ENCODE results near the gene KDM3B. TPM values are rescaled to one million over a fixed set of nuclear protein-coding genes. Genes with fewer than 3 reads are reported as not detected.

The KDM3B gene
- total RNA-seq, 2 donors from 2014 or later: 98.2 to 104 TPM

- H3K27me3 Mint-ChIP-seq (ENCODE audit: insufficient read depth): no peaks in the 10 kb centered on the region
Measured at GRCh38 chr5:138338411-138339090, 13.9 kb upstream of the KDM3B start.

GRCh38 chr5:138339091-138339456, 13.4 kb upstream of the KDM3B start:
- Mint-ChIP-seq H3K36me3 (ENCODE audit: low read depth) (peaks cover 25% of the 10 kb centered on the region), H3K9me3 (no peaks in the 10 kb centered on the region), H3K27me3 (ENCODE audit: insufficient read depth) (no peaks in the 10 kb centered on the region), H3K27ac (peak overlapping the region; percentile 96), H3K4me3 (peak overlapping the region; percentile 82), H3K4me1 (peaks cover 31% of the 10 kb centered on the region)
- Histone ChIP-seq H3K27me3 (ENCODE audit: control insufficient read depth, insufficient read depth, low read length, poor library complexity, severe bottlenecking) (no peaks in the 10 kb centered on the region), H3K9ac (ENCODE audit: extremely low read depth, low read length, poor library complexity, severe bottlenecking) (peak overlapping the region; percentile 100), H3K36me3 (ENCODE audit: control insufficient read depth, insufficient read depth, low read length) (peaks cover 30% of the 10 kb centered on the region), H3K9me3 (ENCODE audit: control insufficient read depth, low read length) (no peaks in the 10 kb centered on the region), H3K27ac (ENCODE audit: low read depth, low read length) (peak overlapping the region; percentile 100), H3K4me1 (ENCODE audit: control insufficient read depth, insufficient read depth, low read length) (peaks cover 5% of the 10 kb centered on the region), H3K4me3 (ENCODE audit: low read length) (peak overlapping the region; percentile 100)
- 0 to 9% methylated on average over 1 to 7 of the region's 7 CpGs for WGBS, 2 experiments (ENCODE audit: insufficient coverage in 1 of 2, insufficient read length in 1 of 2)
- TF ChIP-seq CTCF (conservative IDR thresholded peaks at IDR 0.05): no peak
- DNase-seq: peak; percentile 71

More at GRCh38 chr5:138338411-138339090, 13.9 kb upstream of the KDM3B start:
- Mint-ChIP-seq H3K9me3 (no peaks in the 10 kb centered on the region), H3K4me1 (peaks cover 27% of the 10 kb centered on the region), H3K36me3 (ENCODE audit: low read depth) (peaks cover 20% of the 10 kb centered on the region), H3K4me3 (peak overlapping the region; percentile 82), H3K27ac (peak overlapping the region; percentile 96)
- no peak for TF ChIP-seq CTCF (conservative IDR thresholded peaks at IDR 0.05)
- peak; percentile 62 for DNase-seq
- peak overlapping the region; percentile 100 for H3K27ac ChIP-seq (ENCODE audit: low read depth, low read length)
- 0% methylated on average over 1 to 22 of the region's 22 CpGs for WGBS, 2 experiments (ENCODE audit: insufficient coverage in 1 of 2, insufficient read length in 1 of 2)
- H3K9ac ChIP-seq (ENCODE audit: extremely low read depth, low read length, poor library complexity, severe bottlenecking): peak overlapping the region; percentile 100
- H3K4me3 ChIP-seq (ENCODE audit: low read length): peak overlapping the region; percentile 100
- peaks cover 24% of the 10 kb centered on the region for H3K36me3 ChIP-seq (ENCODE audit: control insufficient read depth, insufficient read depth, low read length)
- H3K27me3 ChIP-seq (ENCODE audit: control insufficient read depth, insufficient read depth, low read length, poor library complexity, severe bottlenecking): no peaks in the 10 kb centered on the region
- H3K9me3 ChIP-seq (ENCODE audit: control insufficient read depth, low read length): no peaks in the 10 kb centered on the region
- H3K4me1 ChIP-seq (ENCODE audit: control insufficient read depth, insufficient read depth, low read length): peaks cover 5% of the 10 kb centered on the region

GRCh38 chr5:138339464-138339863, 13.0 kb upstream of the KDM3B start:
- DNase-seq: no peak
- no peaks in the 10 kb centered on the region for H3K9me3 ChIP-seq (ENCODE audit: control insufficient read depth, low read length)
- Mint-ChIP-seq H3K9me3 (no peaks in the 10 kb centered on the region), H3K27ac (peak overlapping the region; percentile 96), H3K27me3 (ENCODE audit: insufficient read depth) (no peaks in the 10 kb centered on the region), H3K4me1 (peaks cover 31% of the 10 kb centered on the region), H3K36me3 (ENCODE audit: low read depth) (peaks cover 29% of the 10 kb centered on the region), H3K4me3 (peak overlapping the region; percentile 82)
- H3K27me3 ChIP-seq (ENCODE audit: control insufficient read depth, insufficient read depth, low read length, poor library complexity, severe bottlenecking): no peaks in the 10 kb centered on the region
- 85% methylated on average over 2 of the region's 2 CpGs for WGBS, 2 experiments (ENCODE audit: insufficient coverage in 1 of 2, insufficient read length in 1 of 2)
- peaks cover 33% of the 10 kb centered on the region for H3K36me3 ChIP-seq (ENCODE audit: control insufficient read depth, insufficient read depth, low read length)
- H3K4me3 ChIP-seq (ENCODE audit: low read length): peak overlapping the region; percentile 100
- peaks cover 5% of the 10 kb centered on the region for H3K4me1 ChIP-seq (ENCODE audit: control insufficient read depth, insufficient read depth, low read length)
- no peak for TF ChIP-seq CTCF (conservative IDR thresholded peaks at IDR 0.05)
- H3K9ac ChIP-seq (ENCODE audit: extremely low read depth, low read length, poor library complexity, severe bottlenecking): peak overlapping the region; percentile 100
- H3K27ac ChIP-seq (ENCODE audit: low read depth, low read length): peak overlapping the region; percentile 100

Data from endodermal cell (in vitro differentiated cells).